ENCODE measurements around the gene PRRG4. TPM values are rescaled to one million over a fixed set of nuclear protein-coding genes. Genes with fewer than 3 reads are reported as not detected.

Gene PRRG4
- total and polyA plus RNA-seq, 7 donors: 0.05 to 0.58 (median 0.15) TPM

DNA sequence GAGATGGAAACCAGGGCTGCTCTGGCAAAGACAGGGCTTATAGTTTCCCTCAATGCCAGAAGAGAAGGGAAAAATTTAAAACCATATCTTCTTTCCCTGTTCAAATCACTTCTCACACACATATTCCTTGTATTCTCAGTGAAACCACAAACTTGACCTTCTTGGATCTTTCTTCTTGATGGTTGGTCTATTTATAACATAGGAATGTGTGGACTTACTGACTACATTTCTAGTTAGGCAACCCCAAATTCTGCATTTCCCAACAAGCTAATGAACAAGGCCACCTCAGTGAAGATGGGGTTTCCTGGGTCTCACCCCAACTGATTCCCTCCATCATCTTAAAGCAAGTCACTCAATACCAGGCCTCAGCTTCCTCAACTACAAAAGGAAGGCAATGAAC, 59.1 kb downstream of the PRRG4 start:
- DNase-seq: no peak

DNA sequence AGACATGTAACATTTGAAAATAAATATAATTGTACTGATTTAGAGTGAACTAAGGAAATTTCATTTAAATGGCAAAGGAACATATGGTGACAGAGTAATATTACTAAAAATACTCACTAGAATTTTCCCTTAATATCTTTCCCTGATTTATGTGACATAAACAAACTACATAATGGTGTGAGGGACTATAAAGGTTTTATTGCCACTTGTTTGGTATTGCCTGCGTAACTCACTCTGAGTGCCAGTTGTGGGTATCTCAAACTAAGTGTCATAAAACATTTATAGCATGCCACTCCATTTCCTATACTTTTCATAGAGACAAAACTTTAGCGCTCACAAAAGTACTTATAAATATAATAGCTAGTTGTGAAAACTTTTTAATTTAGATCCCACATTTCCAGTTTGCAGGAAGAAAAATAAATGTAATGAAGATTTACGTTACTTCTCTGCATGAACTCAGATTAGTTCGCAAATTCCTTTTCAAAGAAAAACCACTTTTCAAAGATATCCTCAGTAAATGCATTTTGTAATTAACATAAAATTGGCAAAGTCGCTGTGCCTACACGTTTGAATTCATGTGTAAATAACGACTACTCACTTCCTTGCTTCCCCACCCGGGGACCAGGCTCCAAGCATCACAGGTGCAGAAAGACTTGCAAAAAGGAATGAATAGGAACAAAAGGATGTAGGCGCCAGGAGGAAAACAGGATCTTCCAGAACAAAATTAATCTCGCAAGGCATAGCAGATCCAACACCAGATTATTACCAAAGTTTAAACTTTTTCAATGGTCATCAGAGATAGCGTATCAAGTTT, 61.3 kb downstream of the PRRG4 start:
- DNase-seq (no peak), ATAC-seq (no peak)
- no peaks in the 10 kb centered on the region for H3K27me3 ChIP-seq (ENCODE audit: insufficient read depth in 3 of 3, low read length in 2 of 3)
- H3K9me3 ChIP-seq: no peaks in the 10 kb centered on the region
- H3K4me1 ChIP-seq: peaks cover 13% of the 10 kb centered on the region
- TF ChIP-seq, protein P1, sequence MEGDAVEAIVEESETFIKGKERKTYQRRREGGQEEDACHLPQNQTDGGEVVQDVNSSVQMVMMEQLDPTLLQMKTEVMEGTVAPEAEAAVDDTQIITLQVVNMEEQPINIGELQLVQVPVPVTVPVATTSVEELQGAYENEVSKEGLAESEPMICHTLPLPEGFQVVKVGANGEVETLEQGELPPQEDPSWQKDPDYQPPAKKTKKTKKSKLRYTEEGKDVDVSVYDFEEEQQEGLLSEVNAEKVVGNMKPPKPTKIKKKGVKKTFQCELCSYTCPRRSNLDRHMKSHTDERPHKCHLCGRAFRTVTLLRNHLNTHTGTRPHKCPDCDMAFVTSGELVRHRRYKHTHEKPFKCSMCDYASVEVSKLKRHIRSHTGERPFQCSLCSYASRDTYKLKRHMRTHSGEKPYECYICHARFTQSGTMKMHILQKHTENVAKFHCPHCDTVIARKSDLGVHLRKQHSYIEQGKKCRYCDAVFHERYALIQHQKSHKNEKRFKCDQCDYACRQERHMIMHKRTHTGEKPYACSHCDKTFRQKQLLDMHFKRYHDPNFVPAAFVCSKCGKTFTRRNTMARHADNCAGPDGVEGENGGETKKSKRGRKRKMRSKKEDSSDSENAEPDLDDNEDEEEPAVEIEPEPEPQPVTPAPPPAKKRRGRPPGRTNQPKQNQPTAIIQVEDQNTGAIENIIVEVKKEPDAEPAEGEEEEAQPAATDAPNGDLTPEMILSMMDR (IDR thresholded peaks at IDR 0.05): no peak
- H3K36me3 ChIP-seq (ENCODE audit: insufficient read depth in 1 of 2, low read depth in 1 of 2): no peaks in the 10 kb centered on the region
- no peak overlapping the region for H3K27ac ChIP-seq
- WGBS, 3 donors: 66 to 68% (median 66%) methylated on average over 11 of the region's 11 CpGs
- intact Hi-C loops (cut with DNase I): loop anchor here in 1 of 2 donors (10.0 kb wide), 1 partner anchor 306 kb away; the partner anchor contains the start of gene EIF3M
- peak overlapping the region; percentile 78 for H3K4me3 ChIP-seq

More for the DNA sequence above, 59.1 kb downstream of the PRRG4 start:
- TF ChIP-seq, protein P1 (IDR thresholded peaks at IDR 0.05): no peak
- Histone ChIP-seq H3K27me3 (ENCODE audit: insufficient read depth in 3 of 3, low read length in 2 of 3) (no peaks in the 10 kb centered on the region), H3K9me3 (no peaks in the 10 kb centered on the region), H3K4me1 (peaks cover 6% of the 10 kb centered on the region), H3K36me3 (ENCODE audit: insufficient read depth in 1 of 2, low read depth in 1 of 2) (no peaks in the 10 kb centered on the region), H3K4me3 (no peak overlapping the region), H3K27ac (no peak overlapping the region)
- intact Hi-C loops (cut with DNase I): no loop called here
- ATAC-seq: no peak

DNA sequence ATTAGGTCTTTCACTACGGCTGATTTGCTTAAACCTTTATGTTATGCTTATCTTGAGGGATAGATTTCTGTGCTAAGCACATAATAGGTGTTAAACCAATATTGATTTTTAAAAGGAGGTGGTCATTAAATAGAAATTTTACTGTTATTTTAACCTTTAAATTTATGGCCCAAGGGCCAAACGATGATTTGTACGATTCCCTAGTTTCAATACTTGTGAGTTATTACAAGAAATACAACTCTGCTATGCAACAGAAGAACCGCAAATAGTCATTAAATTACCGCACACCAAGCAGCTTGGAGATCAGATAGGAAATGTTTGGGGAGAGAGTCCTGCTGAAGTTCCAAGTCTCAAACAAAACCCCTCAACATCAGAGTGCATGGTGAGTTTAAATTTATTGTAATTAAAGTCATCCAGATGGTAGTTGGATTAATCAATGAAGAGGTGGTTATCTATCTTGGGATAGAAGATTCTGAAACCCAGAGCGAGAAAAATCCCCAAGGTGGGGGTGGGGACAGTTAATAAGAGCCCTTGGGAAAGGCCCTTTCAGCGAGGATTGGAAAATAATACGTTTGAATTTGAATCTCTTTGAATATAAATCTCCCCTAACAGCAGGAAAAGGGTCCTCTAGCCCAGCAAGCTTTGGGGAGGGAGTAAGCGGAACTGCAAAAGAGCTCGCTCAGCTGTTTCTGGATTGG, 62.1 kb downstream of the PRRG4 start:
- intact Hi-C loops (cut with DNase I): loop anchor here in 1 of 2 donors (10.0 kb wide), 1 partner anchor 307 kb away; the partner anchor contains the start of gene EIF3M
- ATAC-seq (peak in 3 of 4 donors; percentile 5 to 30 (median 13)), DNase-seq (no peak)
- H3K27ac ChIP-seq: peak overlapping the region; percentile 90
- H3K4me3 ChIP-seq: peak overlapping the region; percentile 78
- 12 to 23% (median 15%) methylated on average over 10 of the region's 10 CpGs for WGBS, 3 donors
- no peaks in the 10 kb centered on the region for H3K36me3 ChIP-seq (ENCODE audit: insufficient read depth in 1 of 2, low read depth in 1 of 2)
- peaks cover 13% of the 10 kb centered on the region for H3K4me1 ChIP-seq
- H3K9me3 ChIP-seq: no peaks in the 10 kb centered on the region
- TF ChIP-seq, protein P1 (IDR thresholded peaks at IDR 0.05): no peak
- no peaks in the 10 kb centered on the region for H3K27me3 ChIP-seq (ENCODE audit: insufficient read depth in 3 of 3, low read length in 2 of 3)

DNA sequence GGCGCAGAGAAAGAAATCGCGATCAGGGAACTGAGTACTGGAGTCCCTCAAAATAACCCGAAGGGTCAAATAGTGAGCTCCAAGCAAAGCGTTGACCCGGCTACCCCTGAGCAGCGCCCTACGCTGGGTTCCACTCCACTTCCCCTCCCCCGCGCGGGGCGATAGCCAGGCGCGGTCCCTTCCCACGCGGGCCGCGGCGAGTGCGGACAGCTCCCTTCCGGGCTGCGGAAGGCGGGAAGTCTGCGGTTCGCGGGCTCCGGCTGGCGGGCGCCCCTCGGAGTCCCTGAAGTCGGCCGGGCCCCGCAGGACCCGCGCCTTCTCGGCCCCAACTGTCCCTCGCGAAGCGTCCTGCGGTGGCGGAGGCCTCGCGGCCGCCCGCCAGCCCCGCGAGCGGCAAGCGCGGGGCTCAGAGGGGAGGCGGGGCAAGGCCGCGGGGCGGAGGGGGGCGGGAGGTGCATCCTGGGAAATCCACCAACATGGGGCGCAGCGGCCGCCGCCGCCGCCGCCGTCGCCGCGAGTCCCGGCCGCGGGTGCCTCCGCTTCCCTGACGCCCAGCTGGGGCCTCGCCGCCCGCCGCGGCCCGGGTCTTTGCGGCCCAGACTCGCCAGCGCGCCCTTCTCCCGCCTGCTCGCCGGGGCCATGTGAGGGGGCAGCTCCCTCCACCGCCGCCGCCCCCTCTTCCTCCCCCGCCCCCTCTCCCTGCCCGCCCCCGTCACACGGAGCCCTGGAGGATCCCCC, 62.8 kb downstream of the PRRG4 start, which contains the start of gene QSER1:
Gene QSER1, plus strand, starts transcription at position 457 of the 738 bp plus-strand sequence. CDS start 315 bp downstream, outside the sequence.
- ATAC-seq: peak; percentile 81 to 87 (median 83)

More for the DNA sequence above, 62.8 kb downstream of the PRRG4 start, which contains the start of gene QSER1:
- peak within 1 kb of the TSS; percentile 90 for H3K27ac ChIP-seq
- WGBS, 3 donors: 0 to 1% (median 1%) methylated on average over 33 to 91 of the region's 91 CpGs
- H3K4me3 ChIP-seq: peak within 1 kb of the TSS; percentile 78
- intact Hi-C loops (cut with DNase I): loop anchor here in 1 of 2 donors (10.0 kb wide), 1 partner anchor 308 kb away; the partner anchor contains the start of gene EIF3M
- H3K9me3 ChIP-seq: no peaks in the 10 kb centered on the region
- H3K27me3 ChIP-seq (ENCODE audit: insufficient read depth in 3 of 3, low read length in 2 of 3): no peaks in the 10 kb centered on the region
- H3K36me3 ChIP-seq (ENCODE audit: insufficient read depth in 1 of 2, low read depth in 1 of 2): no peaks in the 10 kb centered on the region
- peak; percentile 79 to 83 for DNase-seq
- H3K4me1 ChIP-seq: peaks cover 13% of the 10 kb centered on the region
- TF ChIP-seq, protein P1 (IDR thresholded peaks at IDR 0.05): no peak
